Ishikawa (cell line): ENCODE measurements around the gene RIN3.

ENCODE experiments used
- CEBPB ChIP-seq: IDR thresholded peaks from 2 replicates; pipeline ENCODE4 v1.6.1; 2012
- CREB1 ChIP-seq: IDR thresholded peaks from 2 replicates; pipeline ENCODE4 v1.6.1; 2012; ENCODE audit warnings: low read depth
- EGR1 ChIP-seq: IDR thresholded peaks from 2 replicates; pipeline ENCODE4 v1.6.1; 2012
- EP300 ChIP-seq: IDR thresholded peaks from 2 replicates; pipeline ENCODE4 v1.6.1; 2012; ENCODE audit warnings: borderline replicate concordance
- FOXM1 ChIP-seq: IDR thresholded peaks from 2 replicates; pipeline ENCODE4 v1.6.1; 2012; ENCODE audit warnings: low read depth, borderline replicate concordance
- NFIC ChIP-seq: IDR thresholded peaks from 2 replicates; pipeline ENCODE4 v1.6.1; 2012
- RAD21 ChIP-seq: IDR thresholded peaks from 2 replicates; pipeline ENCODE4 v1.6.1; 2012; ENCODE audit warnings: low read depth
- TAF1 ChIP-seq: IDR thresholded peaks from 2 replicates; pipeline ENCODE4 v1.6.1; 2012; ENCODE audit warnings: low read depth, mild to moderate bottlenecking
- TCF12 ChIP-seq: IDR thresholded peaks from 2 replicates; pipeline ENCODE4 v1.6.1; 2012; ENCODE audit warnings: low read depth
- TEAD4 ChIP-seq: IDR thresholded peaks from 2 replicates; pipeline ENCODE4 v1.6.1; 2012
- YY1 ChIP-seq: IDR thresholded peaks from 2 replicates; pipeline ENCODE4 v1.6.1; 2012; ENCODE audit warnings: low read depth
- ZBTB7A ChIP-seq: IDR thresholded peaks from 2 replicates; pipeline ENCODE4 v1.6.1; 2012; ENCODE audit warnings: low read depth
- TF ChIP-seq, protein P1 (sequence below): IDR thresholded peaks from 2 replicates; pipeline ENCODE4 v1.6.1; 2012
- TF ChIP-seq, protein P2 (sequence below): IDR thresholded peaks from 2 replicates; pipeline ENCODE4 v1.6.1; 2012; ENCODE audit warnings: low read depth, mild to moderate bottlenecking
- TF ChIP-seq, protein P3 (sequence below): IDR thresholded peaks from 2 replicates; pipeline ENCODE4 v1.6.1; 2012

Gene RIN3

DNA sequence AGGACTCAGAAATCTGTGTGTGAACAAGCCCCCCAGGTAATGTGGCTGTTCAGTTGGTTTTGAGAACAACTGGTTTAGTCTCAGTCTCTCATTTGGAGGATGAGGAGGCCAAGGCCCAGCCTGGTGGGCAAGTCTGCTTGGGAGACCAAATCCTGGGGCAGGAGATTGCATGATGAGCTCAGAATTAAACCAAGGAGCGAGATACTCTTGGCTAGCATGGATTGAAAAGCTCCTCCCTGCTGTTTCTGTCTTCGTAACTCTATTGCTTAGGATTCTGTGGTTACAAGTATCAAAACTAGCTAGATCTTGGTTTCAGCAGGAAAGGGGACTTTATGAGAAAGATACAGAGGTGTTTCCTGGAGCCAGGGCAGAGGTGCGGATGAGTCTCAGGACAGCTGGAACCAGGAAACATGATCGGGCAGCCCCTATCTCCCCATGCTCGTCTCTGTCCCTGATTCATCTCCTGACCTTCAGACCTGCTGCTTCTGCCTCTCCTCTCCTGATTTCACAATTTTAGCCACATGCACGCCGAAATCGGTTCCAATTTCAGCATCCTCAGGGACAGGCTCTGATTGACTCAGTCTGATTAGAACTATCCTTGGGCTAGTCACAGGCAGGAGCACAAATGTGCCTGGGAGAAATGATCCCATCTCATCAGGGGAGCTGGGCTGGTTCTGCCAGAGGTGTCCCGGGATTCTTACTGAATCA lies 40.2 kb upstream of the RIN3 start:
- no peak for TF ChIP-seq TEAD4
- no peak for TF ChIP-seq ZBTB7A
- TF ChIP-seq, protein P1, sequence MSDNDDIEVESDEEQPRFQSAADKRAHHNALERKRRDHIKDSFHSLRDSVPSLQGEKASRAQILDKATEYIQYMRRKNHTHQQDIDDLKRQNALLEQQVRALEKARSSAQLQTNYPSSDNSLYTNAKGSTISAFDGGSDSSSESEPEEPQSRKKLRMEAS: no peak
- no peak for TF ChIP-seq YY1
- no peak for TF ChIP-seq CEBPB
- TF ChIP-seq RAD21: no peak
- TF ChIP-seq, protein P2, sequence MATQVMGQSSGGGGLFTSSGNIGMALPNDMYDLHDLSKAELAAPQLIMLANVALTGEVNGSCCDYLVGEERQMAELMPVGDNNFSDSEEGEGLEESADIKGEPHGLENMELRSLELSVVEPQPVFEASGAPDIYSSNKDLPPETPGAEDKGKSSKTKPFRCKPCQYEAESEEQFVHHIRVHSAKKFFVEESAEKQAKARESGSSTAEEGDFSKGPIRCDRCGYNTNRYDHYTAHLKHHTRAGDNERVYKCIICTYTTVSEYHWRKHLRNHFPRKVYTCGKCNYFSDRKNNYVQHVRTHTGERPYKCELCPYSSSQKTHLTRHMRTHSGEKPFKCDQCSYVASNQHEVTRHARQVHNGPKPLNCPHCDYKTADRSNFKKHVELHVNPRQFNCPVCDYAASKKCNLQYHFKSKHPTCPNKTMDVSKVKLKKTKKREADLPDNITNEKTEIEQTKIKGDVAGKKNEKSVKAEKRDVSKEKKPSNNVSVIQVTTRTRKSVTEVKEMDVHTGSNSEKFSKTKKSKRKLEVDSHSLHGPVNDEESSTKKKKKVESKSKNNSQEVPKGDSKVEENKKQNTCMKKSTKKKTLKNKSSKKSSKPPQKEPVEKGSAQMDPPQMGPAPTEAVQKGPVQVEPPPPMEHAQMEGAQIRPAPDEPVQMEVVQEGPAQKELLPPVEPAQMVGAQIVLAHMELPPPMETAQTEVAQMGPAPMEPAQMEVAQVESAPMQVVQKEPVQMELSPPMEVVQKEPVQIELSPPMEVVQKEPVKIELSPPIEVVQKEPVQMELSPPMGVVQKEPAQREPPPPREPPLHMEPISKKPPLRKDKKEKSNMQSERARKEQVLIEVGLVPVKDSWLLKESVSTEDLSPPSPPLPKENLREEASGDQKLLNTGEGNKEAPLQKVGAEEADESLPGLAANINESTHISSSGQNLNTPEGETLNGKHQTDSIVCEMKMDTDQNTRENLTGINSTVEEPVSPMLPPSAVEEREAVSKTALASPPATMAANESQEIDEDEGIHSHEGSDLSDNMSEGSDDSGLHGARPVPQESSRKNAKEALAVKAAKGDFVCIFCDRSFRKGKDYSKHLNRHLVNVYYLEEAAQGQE: no peak
- TF ChIP-seq NFIC: no peak
- no peak for TF ChIP-seq TCF12
- no peak for TF ChIP-seq TAF1
- TF ChIP-seq FOXM1: no peak
- no peak for TF ChIP-seq EP300
- TF ChIP-seq CREB1: no peak
- TF ChIP-seq EGR1: no peak
- TF ChIP-seq, protein P3, sequence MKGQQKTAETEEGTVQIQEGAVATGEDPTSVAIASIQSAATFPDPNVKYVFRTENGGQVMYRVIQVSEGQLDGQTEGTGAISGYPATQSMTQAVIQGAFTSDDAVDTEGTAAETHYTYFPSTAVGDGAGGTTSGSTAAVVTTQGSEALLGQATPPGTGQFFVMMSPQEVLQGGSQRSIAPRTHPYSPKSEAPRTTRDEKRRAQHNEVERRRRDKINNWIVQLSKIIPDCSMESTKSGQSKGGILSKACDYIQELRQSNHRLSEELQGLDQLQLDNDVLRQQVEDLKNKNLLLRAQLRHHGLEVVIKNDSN: no peak

DNA sequence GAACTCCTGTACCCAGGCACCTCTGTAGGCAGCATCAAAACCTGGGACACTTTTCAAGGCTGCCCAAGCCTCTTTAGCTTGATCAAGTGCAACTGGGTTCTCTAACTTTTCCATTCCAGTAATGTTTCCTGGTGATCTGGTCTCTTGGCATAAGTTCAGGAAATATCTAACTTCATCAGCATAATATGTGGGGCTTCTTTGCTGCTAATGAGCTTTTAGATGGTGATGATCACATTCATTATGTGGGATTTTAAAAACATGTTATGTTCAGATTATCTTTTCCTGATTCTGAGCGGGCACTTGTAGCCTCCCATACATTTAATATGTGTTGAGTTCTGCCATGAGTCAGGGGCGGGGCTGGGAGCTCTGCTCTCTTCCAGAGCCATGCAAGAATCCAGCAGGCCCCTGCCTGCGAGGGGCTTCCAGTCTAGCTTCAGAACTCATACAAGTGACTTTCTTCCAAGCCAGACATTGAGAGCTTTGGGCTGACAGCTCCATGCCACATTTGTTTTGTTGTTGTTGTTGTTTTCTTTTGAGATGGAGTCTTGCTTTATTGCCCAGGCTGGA lies 39.5 kb upstream of the RIN3 start:
- TF ChIP-seq TCF12 (no peak), YY1 (no peak), TEAD4 (no peak), TAF1 (no peak)
- TF ChIP-seq, protein P2: no peak
- TF ChIP-seq, protein P3: no peak

DNA sequence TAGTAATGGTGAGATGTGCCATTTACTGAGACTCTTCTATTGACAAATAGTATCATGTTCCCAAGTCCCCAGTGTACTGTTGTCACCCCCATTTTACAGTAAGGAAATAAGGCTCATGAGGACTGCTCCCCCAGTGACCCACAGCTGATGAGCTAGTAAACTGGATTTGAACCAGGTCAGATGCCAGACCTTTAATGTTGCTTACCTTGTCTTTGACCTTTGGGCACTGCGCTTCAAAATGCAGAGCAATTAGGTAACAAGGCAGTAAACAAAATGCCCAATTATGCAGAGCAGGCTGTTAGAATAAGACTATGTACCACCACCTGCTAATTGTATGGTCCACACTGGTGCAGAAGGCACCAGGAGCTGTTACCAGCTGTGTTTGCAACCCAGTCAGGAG lies 38.5 kb upstream of the RIN3 start:
- TF ChIP-seq CEBPB: no peak
- TF ChIP-seq TCF12: no peak
- no peak for TF ChIP-seq YY1
- no peak for TF ChIP-seq CREB1
- no peak for TF ChIP-seq FOXM1
- TF ChIP-seq ZBTB7A: no peak
- TF ChIP-seq TAF1: no peak
- TF ChIP-seq NFIC: no peak
- TF ChIP-seq, protein P1: no peak
- no peak for TF ChIP-seq TEAD4
- TF ChIP-seq, protein P3: no peak
- no peak for TF ChIP-seq RAD21
- TF ChIP-seq EP300: no peak
- TF ChIP-seq EGR1: no peak

DNA sequence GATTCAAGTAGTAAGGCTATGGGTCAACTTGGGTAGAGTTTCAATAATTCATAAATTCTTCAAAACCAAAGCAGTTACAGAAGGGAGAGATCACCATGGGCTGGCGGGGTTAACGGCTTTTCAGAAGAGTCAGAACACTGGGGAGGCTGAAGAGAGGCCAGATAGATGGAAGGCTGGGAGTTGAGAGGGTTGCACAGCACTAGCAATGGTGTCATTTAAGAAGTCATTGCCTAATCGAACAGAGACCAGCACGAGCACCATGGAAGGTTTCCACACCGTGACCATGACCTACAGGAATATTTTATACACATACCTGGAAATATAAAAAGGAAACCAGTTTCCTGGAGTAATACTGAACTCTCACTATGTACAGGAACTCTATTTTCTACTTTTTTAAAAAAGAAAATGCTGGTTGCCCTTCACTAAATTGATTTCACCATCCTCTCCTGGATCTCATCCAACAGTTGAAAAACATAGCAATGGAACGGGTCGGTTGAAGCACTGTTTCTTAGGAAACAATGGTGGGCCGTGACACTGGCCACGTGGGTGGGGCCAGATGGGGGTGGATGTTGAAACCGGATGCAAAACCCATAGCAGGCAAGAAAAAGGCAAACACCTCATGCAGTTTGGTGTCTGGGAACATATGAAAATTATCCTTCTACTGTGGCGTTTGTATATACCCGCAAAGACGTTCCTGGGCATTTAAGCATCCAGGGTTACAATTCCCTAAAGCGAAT lies 38.0 kb upstream of the RIN3 start:
- TF ChIP-seq, protein P2: no peak
- TF ChIP-seq FOXM1 (no peak), RAD21 (no peak), EP300 (no peak), TEAD4 (no peak), YY1 (peak; percentile 9; the same call in 1 of the 2 replicates), NFIC (peak; percentile 61), EGR1 (peak; percentile 63; the same call in 1 of the 2 replicates), ZBTB7A (no peak), TCF12 (no peak), CREB1 (no peak), CEBPB (peak; percentile 46; the same call in 1 of the 2 replicates), TAF1 (no peak)
- TF ChIP-seq, protein P3: peak; percentile 85
- TF ChIP-seq, protein P1: peak; percentile 62; the same call in 1 of the 2 replicates
